Panc1 (cell line): Measurements from ENCODE around the gene GLRX5. TPM values are rescaled to one million over a fixed set of nuclear protein-coding genes. Genes with fewer than 3 reads are reported as not detected.

Experiments used
- ATAC-seq: fragments of 200-7000 bp; cut with Tn5 transposase; 2 replicates; pipeline ENCODE4 v1.9.1; 2020; ENCODE audit warnings: mild to moderate bottlenecking, moderate library complexity
- BruUV-seq: library from RNA; stranded (reverse); fragments of 400-500 nt; replicated peaks from 2 replicates; lab custom pipeline; 2021; lab: Mats Ljungman, UMichigan
- CTCF ChIA-PET: fragments of 300-600 bp; sonication (Branson Sonifier 250); formaldehyde crosslinking; loops from one replicate; lab custom pipeline; 2022; ENCODE audit warnings: antibody characterized with exemption; lab: Charles Lee
- POLR2A ChIA-PET: fragments of 300-600 bp; sonication (Branson Sonifier 250); formaldehyde crosslinking; loops from one replicate; lab custom pipeline; 2022; ENCODE audit warnings: antibody characterized with exemption; lab: Charles Lee
- DNase-seq: peaks from one replicate; pipeline ENCODE4 v3.0.0-alpha.2; 2010; ENCODE audit warnings: low read depth, low spot score
- H3K27ac ChIP-seq: 2 replicates; pipeline ENCODE4 v1.5.1; 2011; ENCODE audit warnings: mild to moderate bottlenecking, low read length, inconsistent platforms
- H3K27me3 ChIP-seq: fragments of 200-500 bp; sonication (Bioruptor generic); 2 replicates; pipeline ENCODE4 v1.6.0; 2014; ENCODE audit warnings: low read length, inconsistent platforms; ENCODE audit not compliant: control insufficient read depth, insufficient read depth
- H3K36me3 ChIP-seq: fragments of 200-500 bp; sonication (Bioruptor generic); 2 replicates; pipeline ENCODE4 v1.5.1; 2014; ENCODE audit warnings: inconsistent platforms, mild to moderate bottlenecking, low read length, moderate library complexity; ENCODE audit not compliant: control insufficient read depth, insufficient read depth
- H3K4me1 ChIP-seq: 2 replicates; pipeline ENCODE4 v1.5.1; 2011; ENCODE audit warnings: inconsistent platforms, mild to moderate bottlenecking, low read length, moderate library complexity; ENCODE audit not compliant: control insufficient read depth, insufficient read depth
- H3K4me3 ChIP-seq, 2 experiments: 2 replicates each; pipeline ENCODE4 v1.5.1; 2011 to 2012; ENCODE audit warnings: low read depth in 2 of 2, low read length in 2 of 2, mild to moderate bottlenecking in 2 of 2, inconsistent platforms in 1 of 2, moderate library complexity in 1 of 2
- H3K9me3 ChIP-seq: fragments of 200-500 bp; sonication (Bioruptor generic); 2 replicates; pipeline ENCODE4 v1.5.1; 2014; ENCODE audit warnings: low read depth, mild to moderate bottlenecking, inconsistent platforms, low read length, moderate library complexity; ENCODE audit not compliant: control insufficient read depth, insufficient read depth
- POLR2AphosphoS5 ChIP-seq: IDR thresholded peaks from 2 replicates; pipeline ENCODE4 v1.6.1; 2012; ENCODE audit warnings: mild to moderate bottlenecking, low read depth, low read length, moderate library complexity
- SIN3A ChIP-seq: IDR thresholded peaks from 2 replicates; pipeline ENCODE4 v1.6.1; 2012; ENCODE audit warnings: low read depth, mild to moderate bottlenecking, low read length, moderate library complexity, borderline replicate concordance; ENCODE audit not compliant: insufficient read depth
- TCF7L2 ChIP-seq: IDR thresholded peaks from 2 replicates; pipeline ENCODE4 v1.6.1; 2011; ENCODE audit warnings: mild to moderate bottlenecking, low read depth, low read length, inconsistent platforms
- in situ Hi-C: cut with HindIII; loops from 2 replicates; pipeline ENCODE4 v1.10.0; 2016; ENCODE audit warnings: low sequenced_read_pairs, low pct_unique_long_range_greater_than_20kb
- intact Hi-C: fragments of 100-400 bp; cut with micrococcal nuclease; formaldehyde crosslinking; loops from one replicate; pipeline ENCODE4 v1.10.0; 2022; ENCODE audit not compliant: unreplicated experiment
- total RNA-seq: library from RNA; stranded (reverse); gene quantifications from one replicate; pipeline ENCODE4 v1.2.1, GENCODE V29; 2021; ENCODE audit not compliant: unreplicated experiment
- TF ChIP-seq, protein P1 (sequence below), 2 experiments: IDR thresholded peaks; 2 replicates each; pipeline ENCODE4 v1.6.1; 2011 to 2012; ENCODE audit warnings: low read depth in 2 of 2, control low read depth in 1 of 2, low read length in 1 of 2, mild to moderate bottlenecking in 1 of 2, moderate library complexity in 1 of 2; ENCODE audit not compliant: insufficient read depth in 1 of 2
- TF ChIP-seq, protein P2 (sequence below): fragments of 450-650 bp; IDR thresholded peaks from 2 replicates; pipeline ENCODE4 v1.5.1; 2017; ENCODE audit warnings: mild to moderate bottlenecking

The GLRX5 gene
- total RNA-seq, 1 experiment from 2014 or later: 38.6 TPM

DNA sequence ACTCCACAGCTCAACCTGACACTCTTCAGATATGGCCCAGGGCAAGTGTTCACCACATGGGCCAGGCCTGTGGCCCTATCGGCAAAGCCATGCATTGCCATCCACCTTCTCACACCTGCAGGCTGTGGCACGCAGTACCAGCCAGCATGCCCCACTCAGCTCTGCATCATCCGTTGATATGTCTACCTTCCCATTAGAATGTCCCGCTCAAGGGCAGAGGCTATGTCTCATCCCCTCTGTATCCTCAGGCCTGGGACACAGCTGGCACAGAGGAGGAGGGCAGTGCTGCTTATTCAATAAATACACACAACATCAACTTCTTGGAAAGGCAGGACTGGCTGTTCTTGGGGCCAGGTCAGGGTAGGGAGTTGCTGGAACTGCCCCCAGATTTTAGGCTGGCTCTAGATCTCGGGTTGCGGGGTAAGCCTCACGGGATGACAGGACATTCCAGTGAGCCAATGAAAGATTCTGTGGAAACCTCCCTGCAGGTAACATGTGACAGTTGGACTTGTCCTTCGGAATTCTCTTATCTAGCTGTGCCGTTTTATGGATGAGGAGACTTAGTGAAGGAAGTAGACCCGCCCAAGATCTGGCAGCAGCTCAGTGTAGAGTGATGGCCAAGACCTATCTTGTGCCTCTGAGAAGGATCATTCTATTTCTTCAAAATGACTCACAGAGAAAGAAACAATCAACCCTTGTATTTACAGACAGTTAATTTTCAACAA lies 44.0 kb upstream of the GLRX5 start:
- no TSS peak for BruUV-seq
- H3K27ac ChIP-seq: no peak overlapping the region
- intact Hi-C loops (no loop called here), in situ Hi-C loops (no loop called here)
- no peak for ATAC-seq
- no peaks in the 10 kb centered on the region for H3K27me3 ChIP-seq
- no peaks in the 10 kb centered on the region for H3K4me1 ChIP-seq
- no peak for DNase-seq
- no peaks in the 10 kb centered on the region for H3K9me3 ChIP-seq
- TF ChIP-seq, protein P1, sequence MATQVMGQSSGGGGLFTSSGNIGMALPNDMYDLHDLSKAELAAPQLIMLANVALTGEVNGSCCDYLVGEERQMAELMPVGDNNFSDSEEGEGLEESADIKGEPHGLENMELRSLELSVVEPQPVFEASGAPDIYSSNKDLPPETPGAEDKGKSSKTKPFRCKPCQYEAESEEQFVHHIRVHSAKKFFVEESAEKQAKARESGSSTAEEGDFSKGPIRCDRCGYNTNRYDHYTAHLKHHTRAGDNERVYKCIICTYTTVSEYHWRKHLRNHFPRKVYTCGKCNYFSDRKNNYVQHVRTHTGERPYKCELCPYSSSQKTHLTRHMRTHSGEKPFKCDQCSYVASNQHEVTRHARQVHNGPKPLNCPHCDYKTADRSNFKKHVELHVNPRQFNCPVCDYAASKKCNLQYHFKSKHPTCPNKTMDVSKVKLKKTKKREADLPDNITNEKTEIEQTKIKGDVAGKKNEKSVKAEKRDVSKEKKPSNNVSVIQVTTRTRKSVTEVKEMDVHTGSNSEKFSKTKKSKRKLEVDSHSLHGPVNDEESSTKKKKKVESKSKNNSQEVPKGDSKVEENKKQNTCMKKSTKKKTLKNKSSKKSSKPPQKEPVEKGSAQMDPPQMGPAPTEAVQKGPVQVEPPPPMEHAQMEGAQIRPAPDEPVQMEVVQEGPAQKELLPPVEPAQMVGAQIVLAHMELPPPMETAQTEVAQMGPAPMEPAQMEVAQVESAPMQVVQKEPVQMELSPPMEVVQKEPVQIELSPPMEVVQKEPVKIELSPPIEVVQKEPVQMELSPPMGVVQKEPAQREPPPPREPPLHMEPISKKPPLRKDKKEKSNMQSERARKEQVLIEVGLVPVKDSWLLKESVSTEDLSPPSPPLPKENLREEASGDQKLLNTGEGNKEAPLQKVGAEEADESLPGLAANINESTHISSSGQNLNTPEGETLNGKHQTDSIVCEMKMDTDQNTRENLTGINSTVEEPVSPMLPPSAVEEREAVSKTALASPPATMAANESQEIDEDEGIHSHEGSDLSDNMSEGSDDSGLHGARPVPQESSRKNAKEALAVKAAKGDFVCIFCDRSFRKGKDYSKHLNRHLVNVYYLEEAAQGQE (IDR thresholded peaks at IDR 0.05; ENCODE audit: insufficient read depth in 1 of 2, low read depth in 2 of 2, low read length in 1 of 2): no peak
- TF ChIP-seq POLR2AphosphoS5: no peak
- no peak for TF ChIP-seq SIN3A
- TF ChIP-seq, protein P2, sequence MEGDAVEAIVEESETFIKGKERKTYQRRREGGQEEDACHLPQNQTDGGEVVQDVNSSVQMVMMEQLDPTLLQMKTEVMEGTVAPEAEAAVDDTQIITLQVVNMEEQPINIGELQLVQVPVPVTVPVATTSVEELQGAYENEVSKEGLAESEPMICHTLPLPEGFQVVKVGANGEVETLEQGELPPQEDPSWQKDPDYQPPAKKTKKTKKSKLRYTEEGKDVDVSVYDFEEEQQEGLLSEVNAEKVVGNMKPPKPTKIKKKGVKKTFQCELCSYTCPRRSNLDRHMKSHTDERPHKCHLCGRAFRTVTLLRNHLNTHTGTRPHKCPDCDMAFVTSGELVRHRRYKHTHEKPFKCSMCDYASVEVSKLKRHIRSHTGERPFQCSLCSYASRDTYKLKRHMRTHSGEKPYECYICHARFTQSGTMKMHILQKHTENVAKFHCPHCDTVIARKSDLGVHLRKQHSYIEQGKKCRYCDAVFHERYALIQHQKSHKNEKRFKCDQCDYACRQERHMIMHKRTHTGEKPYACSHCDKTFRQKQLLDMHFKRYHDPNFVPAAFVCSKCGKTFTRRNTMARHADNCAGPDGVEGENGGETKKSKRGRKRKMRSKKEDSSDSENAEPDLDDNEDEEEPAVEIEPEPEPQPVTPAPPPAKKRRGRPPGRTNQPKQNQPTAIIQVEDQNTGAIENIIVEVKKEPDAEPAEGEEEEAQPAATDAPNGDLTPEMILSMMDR: no peak
- no peak for TF ChIP-seq TCF7L2
- no peak overlapping the region for H3K4me3 ChIP-seq
- H3K36me3 ChIP-seq: no peaks in the 10 kb centered on the region
- CTCF ChIA-PET: no interaction called here
- POLR2A ChIA-PET: no interaction called here

DNA sequence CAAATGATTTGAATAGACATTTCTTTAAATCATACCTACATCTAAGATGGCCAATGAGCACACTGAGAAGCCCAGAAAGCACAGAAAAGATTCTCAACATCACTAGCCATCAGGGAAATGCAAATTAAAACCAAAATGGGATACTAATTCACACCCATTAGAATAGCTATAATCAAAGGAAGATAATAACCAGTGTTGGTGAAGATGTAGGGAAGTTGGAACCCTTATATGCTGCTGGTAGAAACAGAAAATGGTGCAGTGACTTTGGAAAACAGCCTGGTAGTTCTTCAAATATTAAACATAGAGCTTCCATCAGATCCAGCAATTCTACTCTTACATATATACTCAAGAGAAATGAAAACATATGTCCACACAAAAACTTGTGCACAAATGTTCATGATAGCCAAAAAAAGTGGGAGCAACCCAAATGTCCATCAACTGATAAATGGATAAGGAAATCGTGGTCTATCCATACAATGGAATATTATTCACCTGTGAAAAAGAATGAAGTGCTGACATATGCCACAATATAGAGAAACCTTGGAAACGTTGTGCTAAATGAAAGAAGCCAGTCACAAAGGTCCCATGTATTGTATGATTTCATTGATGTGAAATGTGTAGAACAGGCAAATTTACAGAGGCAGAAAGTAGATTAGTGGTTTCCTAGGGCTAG lies 42.8 kb upstream of the GLRX5 start:
- no peak for ATAC-seq
- Histone ChIP-seq H3K27ac (no peak overlapping the region), H3K27me3 (no peaks in the 10 kb centered on the region), H3K4me3 (no peak overlapping the region), H3K4me1 (peaks cover 6% of the 10 kb centered on the region), H3K9me3 (no peaks in the 10 kb centered on the region), H3K36me3 (no peaks in the 10 kb centered on the region)
- intact Hi-C loops: no loop called here
- DNase-seq: no peak
- ChIA-PET POLR2A (no interaction called here), CTCF (no interaction called here)
- no TSS peak for BruUV-seq
- TF ChIP-seq POLR2AphosphoS5 (no peak), TCF7L2 (no peak), SIN3A (no peak)
- TF ChIP-seq, protein P2: no peak
- TF ChIP-seq, protein P1 (IDR thresholded peaks at IDR 0.05; ENCODE audit: insufficient read depth in 1 of 2, low read depth in 2 of 2, low read length in 1 of 2): no peak
- in situ Hi-C loops: no loop called here
